KMS-11 (cell line): ENCODE data around the gene CRY2.

Experiments used
- H2AFZ ChIP-seq: fragments of 200-600 bp; sonication (generic); 2 replicates; pipeline ENCODE4 v1.6.1; 2016; ENCODE audit warnings: antibody characterized with exemption, mixed run types, low read depth
- H3K27ac ChIP-seq: fragments of 200-600 bp; sonication (generic); 2 replicates; pipeline ENCODE4 v1.6.1; 2016; ENCODE audit warnings: mild to moderate bottlenecking, mixed run types
- H3K27me3 ChIP-seq: fragments of 200-600 bp; sonication (generic); 2 replicates; pipeline ENCODE4 v1.6.1; 2017; ENCODE audit warnings: mild to moderate bottlenecking, low read depth, mixed run types, moderate library complexity; ENCODE audit not compliant: insufficient read depth
- H3K36me3 ChIP-seq: fragments of 200-600 bp; sonication (generic); 2 replicates; pipeline ENCODE4 v1.6.1; 2017; ENCODE audit warnings: mild to moderate bottlenecking, mixed run types; ENCODE audit not compliant: insufficient read depth
- H3K4me1 ChIP-seq: fragments of 200-600 bp; sonication (generic); 2 replicates; pipeline ENCODE4 v1.6.1; 2016; ENCODE audit warnings: mild to moderate bottlenecking, low read depth, mixed run types; ENCODE audit not compliant: poor library complexity, severe bottlenecking
- H3K4me2 ChIP-seq: fragments of 200-600 bp; sonication (generic); 2 replicates; pipeline ENCODE4 v1.7.0; 2016; ENCODE audit warnings: mild to moderate bottlenecking, mixed run types
- H3K4me3 ChIP-seq: fragments of 200-600 bp; sonication (generic); IDR thresholded peaks from 2 replicates; pipeline ENCODE4 v1.6.1; 2017; ENCODE audit warnings: low read depth, low read length, mixed read lengths; ENCODE audit not compliant: insufficient read depth
- H3K79me2 ChIP-seq: fragments of 200-600 bp; sonication (generic); 2 replicates; pipeline ENCODE4 v1.6.1; 2016; ENCODE audit warnings: low read depth, mixed run types; ENCODE audit not compliant: insufficient read depth
- H3K9ac ChIP-seq: fragments of 200-600 bp; sonication (generic); 2 replicates; pipeline ENCODE4 v1.6.1; 2016; ENCODE audit warnings: mild to moderate bottlenecking, mixed run types
- H4K20me1 ChIP-seq: fragments of 200-600 bp; sonication (generic); 2 replicates; pipeline ENCODE4 v1.6.1; 2016; ENCODE audit warnings: mild to moderate bottlenecking, mixed run types; ENCODE audit not compliant: insufficient read depth
- TF ChIP-seq, protein P1 (sequence below): fragments of 200-600 bp; sonication (generic); conservative IDR thresholded peaks from 2 replicates; pipeline ENCODE4 v1.6.1; 2017; ENCODE audit warnings: low read depth, mild to moderate bottlenecking, antibody characterized with exemption, low read length, moderate library complexity, mixed read lengths

Gene CRY2

DNA sequence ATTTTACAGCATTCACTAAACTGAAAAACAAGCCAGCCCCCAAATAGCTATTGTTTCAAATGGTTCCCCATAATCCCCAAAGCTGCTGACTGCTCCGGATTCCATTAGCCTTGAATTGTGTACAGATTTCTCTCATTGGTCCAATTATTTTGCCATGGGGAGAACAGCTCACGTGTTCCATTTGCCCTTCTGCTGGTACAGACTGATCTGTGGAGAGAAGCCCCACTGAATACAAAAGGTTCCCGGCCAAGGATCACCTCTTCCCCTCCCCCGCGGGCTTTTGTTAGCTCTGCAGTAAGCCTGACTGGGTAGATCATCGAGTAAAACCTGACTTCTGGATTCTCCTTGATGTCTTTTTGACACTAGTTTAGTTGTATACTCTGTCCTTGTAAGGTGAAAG lies 29.1 kb downstream of the CRY2 start:
- Histone ChIP-seq H2AFZ (no peak overlapping the region), H3K9ac (no peak overlapping the region), H4K20me1 (no peaks in the 10 kb centered on the region), H3K4me1 (no peaks in the 10 kb centered on the region), H3K79me2 (no peaks in the 10 kb centered on the region), H3K27ac (no peak overlapping the region), H3K27me3 (no peaks in the 10 kb centered on the region), H3K36me3 (no peaks in the 10 kb centered on the region), H3K4me2 (no peak overlapping the region), H3K4me3 (no peak overlapping the region)
- TF ChIP-seq, protein P1, sequence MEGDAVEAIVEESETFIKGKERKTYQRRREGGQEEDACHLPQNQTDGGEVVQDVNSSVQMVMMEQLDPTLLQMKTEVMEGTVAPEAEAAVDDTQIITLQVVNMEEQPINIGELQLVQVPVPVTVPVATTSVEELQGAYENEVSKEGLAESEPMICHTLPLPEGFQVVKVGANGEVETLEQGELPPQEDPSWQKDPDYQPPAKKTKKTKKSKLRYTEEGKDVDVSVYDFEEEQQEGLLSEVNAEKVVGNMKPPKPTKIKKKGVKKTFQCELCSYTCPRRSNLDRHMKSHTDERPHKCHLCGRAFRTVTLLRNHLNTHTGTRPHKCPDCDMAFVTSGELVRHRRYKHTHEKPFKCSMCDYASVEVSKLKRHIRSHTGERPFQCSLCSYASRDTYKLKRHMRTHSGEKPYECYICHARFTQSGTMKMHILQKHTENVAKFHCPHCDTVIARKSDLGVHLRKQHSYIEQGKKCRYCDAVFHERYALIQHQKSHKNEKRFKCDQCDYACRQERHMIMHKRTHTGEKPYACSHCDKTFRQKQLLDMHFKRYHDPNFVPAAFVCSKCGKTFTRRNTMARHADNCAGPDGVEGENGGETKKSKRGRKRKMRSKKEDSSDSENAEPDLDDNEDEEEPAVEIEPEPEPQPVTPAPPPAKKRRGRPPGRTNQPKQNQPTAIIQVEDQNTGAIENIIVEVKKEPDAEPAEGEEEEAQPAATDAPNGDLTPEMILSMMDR: no peak

DNA sequence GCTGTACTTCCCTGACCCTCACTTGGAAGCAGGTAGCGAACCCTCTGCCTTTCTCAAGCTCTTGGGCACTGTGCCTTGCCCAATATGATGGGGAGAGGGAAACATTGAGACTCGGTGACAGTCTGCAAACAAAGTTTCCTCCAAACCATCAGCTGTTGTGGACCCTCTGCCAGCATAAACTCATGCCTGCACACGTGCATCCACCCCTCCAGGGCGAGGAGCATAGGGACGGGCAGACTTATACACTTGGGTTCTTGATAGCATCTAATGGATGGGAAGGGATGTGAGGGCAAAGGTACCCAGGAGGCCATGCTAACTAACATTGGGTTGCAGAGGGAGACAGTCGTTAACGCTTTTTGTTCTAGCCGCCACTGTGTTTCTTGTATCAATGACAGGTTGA lies 29.9 kb downstream of the CRY2 start:
- Histone ChIP-seq H3K27ac (no peak overlapping the region), H3K9ac (no peak overlapping the region), H4K20me1 (no peaks in the 10 kb centered on the region), H3K79me2 (no peaks in the 10 kb centered on the region), H2AFZ (no peak overlapping the region), H3K36me3 (no peaks in the 10 kb centered on the region), H3K4me2 (no peak overlapping the region), H3K4me1 (no peaks in the 10 kb centered on the region), H3K27me3 (no peaks in the 10 kb centered on the region), H3K4me3 (no peak overlapping the region)
- TF ChIP-seq, protein P1: no peak

GRCh38 chr11:45877845-45878244 lies 30.6 kb downstream of the CRY2 start:
- Histone ChIP-seq H3K79me2 (no peaks in the 10 kb centered on the region), H3K4me1 (no peaks in the 10 kb centered on the region), H2AFZ (no peak overlapping the region), H3K27ac (no peak overlapping the region), H3K36me3 (no peaks in the 10 kb centered on the region), H4K20me1 (no peaks in the 10 kb centered on the region), H3K27me3 (no peaks in the 10 kb centered on the region), H3K9ac (no peak overlapping the region), H3K4me3 (no peak overlapping the region), H3K4me2 (no peak overlapping the region)
- TF ChIP-seq, protein P1: no peak

GRCh38 chr11:45879803-45880686 lies 32.8 kb downstream of the CRY2 start:
- Histone ChIP-seq H2AFZ (no peak overlapping the region), H3K36me3 (no peaks in the 10 kb centered on the region), H3K4me3 (no peak overlapping the region), H3K27ac (no peak overlapping the region), H3K4me2 (no peak overlapping the region), H3K9ac (no peak overlapping the region), H3K4me1 (no peaks in the 10 kb centered on the region), H3K27me3 (no peaks in the 10 kb centered on the region), H3K79me2 (no peaks in the 10 kb centered on the region), H4K20me1 (no peaks in the 10 kb centered on the region)
- TF ChIP-seq, protein P1: no peak
